Measurements from ENCODE around the gene BCL2L13.

The BCL2L13 gene

DNA sequence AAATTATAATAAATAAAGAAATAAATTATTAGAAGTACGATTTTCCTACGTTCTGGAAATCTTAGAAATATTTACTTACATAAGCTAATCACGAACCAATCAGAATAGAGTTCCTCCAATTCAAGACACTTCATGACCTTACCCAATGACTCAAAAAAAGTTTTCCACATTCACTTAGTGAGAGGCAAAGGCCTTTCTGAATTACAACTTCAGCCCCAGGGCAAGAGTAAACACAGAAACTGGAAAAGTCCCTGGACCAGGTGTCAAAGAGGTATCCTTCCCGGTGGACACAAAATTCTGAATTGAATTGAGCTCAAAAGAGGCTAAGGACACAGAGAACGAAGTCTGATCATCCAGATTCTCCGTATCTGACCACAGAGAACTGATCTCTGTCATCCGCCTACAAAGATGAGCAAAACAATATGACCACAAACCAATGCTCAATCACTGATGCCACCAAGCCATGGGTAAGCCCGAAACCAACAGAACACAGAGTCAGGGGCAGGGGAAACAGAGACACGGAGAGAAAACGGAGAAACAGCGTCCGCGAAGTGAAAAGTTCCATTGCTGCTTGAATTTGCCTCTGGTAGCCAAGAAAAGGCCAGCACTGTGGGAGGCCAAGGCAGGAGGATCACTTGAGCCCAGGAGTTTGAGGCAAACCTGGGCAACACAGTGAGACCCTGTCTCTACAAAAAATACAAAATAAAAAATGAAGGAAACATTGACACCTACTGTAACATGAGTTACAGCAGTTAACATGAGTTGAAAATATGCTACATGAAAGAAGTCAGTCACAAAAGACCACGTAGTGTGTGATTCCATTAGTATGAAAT is 128.9 kb downstream of the BCL2L13 start:
- Mint-ChIP-seq H3K9me3 (no peaks in the 10 kb centered on the region), H3K36me3 (ENCODE audit: insufficient read depth) (peaks cover 13% of the 10 kb centered on the region)
- peak in 1 of 2 donors; percentile 53 for DNase-seq (ENCODE audit: low spot score in 2 of 2)

DNA sequence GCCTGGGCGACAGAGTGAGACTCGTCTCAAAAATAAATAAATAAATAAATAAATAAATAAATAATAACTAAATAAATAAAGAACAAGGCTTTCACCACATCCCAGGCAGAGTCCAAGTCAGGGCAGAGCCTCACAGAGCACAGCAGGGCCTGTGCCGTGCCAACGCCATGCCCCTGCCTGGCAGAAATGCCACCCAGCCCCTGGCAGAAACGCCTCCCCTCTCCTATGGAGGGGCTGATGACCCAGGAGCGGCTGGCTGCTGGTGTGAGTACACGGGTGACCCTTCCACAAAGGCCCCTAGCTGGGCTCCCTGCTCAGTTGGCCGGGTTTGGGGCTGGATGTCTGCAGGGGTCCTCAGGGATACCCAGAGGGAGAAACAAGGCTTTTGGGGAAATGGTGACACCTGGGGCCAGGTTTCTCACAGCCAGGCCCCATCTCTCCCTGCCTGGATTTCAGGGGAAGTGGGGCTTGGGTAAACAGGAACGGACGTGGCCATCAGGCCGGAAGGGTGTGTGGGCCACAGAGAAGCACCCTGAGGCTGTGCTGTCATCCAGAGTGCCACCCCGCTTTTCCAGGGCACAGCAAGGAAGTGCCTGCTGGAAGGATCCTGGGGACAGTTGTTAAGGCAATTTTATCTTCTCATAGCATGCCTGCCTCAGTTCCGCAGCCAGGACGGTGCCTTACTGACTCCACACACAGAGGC is 130.6 kb downstream of the BCL2L13 start:
- no peaks in the 10 kb centered on the region for H3K9me3 Mint-ChIP-seq
- ATAC-seq (replicated peaks; ENCODE audit: extremely low read depth, poor library complexity, severe bottlenecking): no peak
- peaks cover 55% of the 10 kb centered on the region for H3K4me1 Mint-ChIP-seq
- peak overlapping the region; percentile 61 for H3K27ac Mint-ChIP-seq (ENCODE audit: low read depth)
- DNase-seq (ENCODE audit: low spot score in 2 of 2): no peak
- H3K4me3 Mint-ChIP-seq: peak overlapping the region; percentile 31
- H3K36me3 Mint-ChIP-seq (ENCODE audit: insufficient read depth): peaks cover 12% of the 10 kb centered on the region
- H3K27me3 Mint-ChIP-seq: no peaks in the 10 kb centered on the region

More for the DNA sequence above, 128.9 kb downstream of the BCL2L13 start:
- peak; percentile 94 for ATAC-seq (replicated peaks; ENCODE audit: extremely low read depth, poor library complexity, severe bottlenecking)
- Mint-ChIP-seq H3K27ac (ENCODE audit: low read depth) (peak overlapping the region; percentile 86), H3K27me3 (no peaks in the 10 kb centered on the region), H3K4me1 (peaks cover 46% of the 10 kb centered on the region), H3K4me3 (peak overlapping the region; percentile 73)

- Mint-ChIP-seq H3K9me3 (no peaks in the 10 kb centered on the region), H3K4me3 (peak overlapping the region; percentile 31), H3K4me1 (peaks cover 50% of the 10 kb centered on the region), H3K36me3 (ENCODE audit: insufficient read depth) (peaks cover 11% of the 10 kb centered on the region), H3K27me3 (no peaks in the 10 kb centered on the region), H3K27ac (ENCODE audit: low read depth) (peak overlapping the region; percentile 61)
- DNase-seq (ENCODE audit: low spot score in 2 of 2) (no peak), ATAC-seq (replicated peaks; ENCODE audit: extremely low read depth, poor library complexity, severe bottlenecking) (no peak)
Measured at GRCh38 chr22:17769716-17770082, 131.1 kb downstream of the BCL2L13 start.

- no peaks in the 10 kb centered on the region for H3K27me3 Mint-ChIP-seq
- H3K4me3 Mint-ChIP-seq: peak overlapping the region; percentile 31
- DNase-seq (ENCODE audit: low spot score in 2 of 2): no peak
- peaks cover 51% of the 10 kb centered on the region for H3K4me1 Mint-ChIP-seq
- H3K9me3 Mint-ChIP-seq: no peaks in the 10 kb centered on the region
- H3K27ac Mint-ChIP-seq (ENCODE audit: low read depth): peak overlapping the region; percentile 61
- peaks cover 11% of the 10 kb centered on the region for H3K36me3 Mint-ChIP-seq (ENCODE audit: insufficient read depth)
- no peak for ATAC-seq (replicated peaks; ENCODE audit: extremely low read depth, poor library complexity, severe bottlenecking)
Measured at GRCh38 chr22:17770180-17771077, 131.9 kb downstream of the BCL2L13 start.

GRCh38 chr22:17772249-17772957 is 133.8 kb downstream of the BCL2L13 start:
- DNase-seq (ENCODE audit: low spot score in 2 of 2) (no peak), ATAC-seq (replicated peaks; ENCODE audit: extremely low read depth, poor library complexity, severe bottlenecking) (no peak)
- H3K4me3 Mint-ChIP-seq: peak overlapping the region; percentile 89
- H3K27me3 Mint-ChIP-seq: no peaks in the 10 kb centered on the region
- no peaks in the 10 kb centered on the region for H3K9me3 Mint-ChIP-seq
- H3K36me3 Mint-ChIP-seq (ENCODE audit: insufficient read depth): peaks cover 21% of the 10 kb centered on the region
- peak overlapping the region; percentile 82 for H3K27ac Mint-ChIP-seq (ENCODE audit: low read depth)
- H3K4me1 Mint-ChIP-seq: peaks cover 64% of the 10 kb centered on the region

- DNase-seq (ENCODE audit: low spot score in 2 of 2) (no peak), ATAC-seq (replicated peaks; ENCODE audit: extremely low read depth, poor library complexity, severe bottlenecking) (no peak)
- Mint-ChIP-seq H3K4me1 (peaks cover 64% of the 10 kb centered on the region), H3K9me3 (no peaks in the 10 kb centered on the region), H3K27ac (ENCODE audit: low read depth) (peak overlapping the region; percentile 82), H3K36me3 (ENCODE audit: insufficient read depth) (peaks cover 22% of the 10 kb centered on the region), H3K27me3 (no peaks in the 10 kb centered on the region), H3K4me3 (peak overlapping the region; percentile 89)
Measured at GRCh38 chr22:17772958-17773605, 134.5 kb downstream of the BCL2L13 start.

DNA sequence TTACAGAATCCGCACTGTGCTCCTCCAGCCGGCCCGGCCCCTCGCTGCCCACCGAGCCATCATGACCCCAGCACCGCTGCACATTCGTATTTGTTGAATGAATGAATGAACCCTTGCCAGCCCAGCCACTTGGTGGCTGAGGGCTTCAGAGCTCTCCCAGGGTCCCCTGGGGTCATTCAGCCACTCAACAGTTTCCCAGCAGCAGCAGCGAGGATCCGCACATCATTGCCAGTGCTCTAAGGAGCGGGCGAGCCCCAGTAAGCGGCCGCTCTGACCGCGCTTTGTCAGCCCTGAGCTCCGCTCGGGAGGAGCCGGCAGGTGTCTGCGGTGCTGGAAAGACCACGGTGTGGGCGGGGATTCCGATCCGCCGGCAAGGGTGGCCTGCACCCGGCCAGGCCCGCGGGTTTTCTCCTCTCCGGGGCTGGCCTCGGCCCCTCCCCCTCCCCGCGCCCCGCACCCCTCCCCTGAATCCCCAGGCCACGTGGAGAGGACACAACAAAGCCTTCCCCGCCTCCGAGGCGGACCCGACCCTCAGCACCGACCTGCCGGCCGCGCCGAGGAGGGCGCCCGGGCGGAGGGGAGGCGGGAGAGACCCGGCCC is 135.1 kb downstream of the BCL2L13 start:
- Mint-ChIP-seq H3K4me1 (peaks cover 69% of the 10 kb centered on the region), H3K9me3 (no peaks in the 10 kb centered on the region), H3K4me3 (peak overlapping the region; percentile 89), H3K27me3 (no peaks in the 10 kb centered on the region), H3K27ac (ENCODE audit: low read depth) (peak overlapping the region; percentile 82), H3K36me3 (ENCODE audit: insufficient read depth) (peaks cover 22% of the 10 kb centered on the region)
- ATAC-seq (replicated peaks; ENCODE audit: extremely low read depth, poor library complexity, severe bottlenecking): peak; percentile 54
- peak; percentile 40 to 55 for DNase-seq (ENCODE audit: low spot score in 2 of 2)

DNA sequence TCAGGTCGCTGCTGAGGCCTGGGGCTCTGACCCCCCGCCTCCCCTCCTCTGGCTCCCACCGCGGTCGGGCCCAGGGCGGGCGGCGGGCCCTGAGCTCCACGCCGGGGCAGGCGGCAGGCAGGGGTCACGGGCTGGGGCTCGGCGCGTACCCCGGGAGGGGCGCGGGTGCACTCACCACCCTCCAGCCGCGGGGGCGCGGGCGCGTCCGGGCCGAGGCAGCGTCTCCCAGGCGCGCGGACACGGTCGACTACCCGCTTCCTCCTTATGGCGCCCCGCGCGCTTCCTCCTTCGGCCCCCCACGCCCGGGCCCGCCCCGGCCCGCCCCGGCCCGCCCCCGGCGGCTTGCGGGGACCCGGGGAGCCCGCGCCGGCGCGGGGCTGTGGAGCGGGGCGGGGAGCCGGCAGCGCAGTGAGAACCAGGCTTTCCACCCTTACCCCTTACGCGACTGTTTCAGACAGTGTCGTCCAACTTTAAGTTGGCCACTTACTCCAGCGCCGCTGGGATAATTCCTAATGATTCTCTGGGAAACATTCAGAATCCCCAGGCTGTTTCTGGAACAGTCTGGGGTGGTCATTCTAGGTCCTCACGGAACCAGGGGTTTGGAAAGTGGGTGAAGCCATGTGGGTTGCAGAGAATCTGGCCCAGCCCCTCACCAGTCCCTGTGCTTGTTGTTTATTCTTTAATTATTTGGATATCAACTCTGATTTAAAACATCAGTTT is 135.8 kb downstream of the BCL2L13 start, which contains the start of gene BID:
Gene BID (minus strand): TSS at position 264 of the 720 bp plus-strand sequence. CDS start 24,353 bp downstream, outside the sequence.
- Mint-ChIP-seq H3K9me3 (no peaks in the 10 kb centered on the region), H3K27me3 (no peaks in the 10 kb centered on the region), H3K4me3 (peak within 1 kb of the TSS; percentile 89), H3K27ac (ENCODE audit: low read depth) (peak within 1 kb of the TSS; percentile 98), H3K36me3 (ENCODE audit: insufficient read depth) (peaks cover 22% of the 10 kb centered on the region), H3K4me1 (peaks cover 73% of the 10 kb centered on the region)
- ATAC-seq (replicated peaks; ENCODE audit: extremely low read depth, poor library complexity, severe bottlenecking): peak; percentile 27
- DNase-seq (ENCODE audit: low spot score in 2 of 2): no peak

DNA sequence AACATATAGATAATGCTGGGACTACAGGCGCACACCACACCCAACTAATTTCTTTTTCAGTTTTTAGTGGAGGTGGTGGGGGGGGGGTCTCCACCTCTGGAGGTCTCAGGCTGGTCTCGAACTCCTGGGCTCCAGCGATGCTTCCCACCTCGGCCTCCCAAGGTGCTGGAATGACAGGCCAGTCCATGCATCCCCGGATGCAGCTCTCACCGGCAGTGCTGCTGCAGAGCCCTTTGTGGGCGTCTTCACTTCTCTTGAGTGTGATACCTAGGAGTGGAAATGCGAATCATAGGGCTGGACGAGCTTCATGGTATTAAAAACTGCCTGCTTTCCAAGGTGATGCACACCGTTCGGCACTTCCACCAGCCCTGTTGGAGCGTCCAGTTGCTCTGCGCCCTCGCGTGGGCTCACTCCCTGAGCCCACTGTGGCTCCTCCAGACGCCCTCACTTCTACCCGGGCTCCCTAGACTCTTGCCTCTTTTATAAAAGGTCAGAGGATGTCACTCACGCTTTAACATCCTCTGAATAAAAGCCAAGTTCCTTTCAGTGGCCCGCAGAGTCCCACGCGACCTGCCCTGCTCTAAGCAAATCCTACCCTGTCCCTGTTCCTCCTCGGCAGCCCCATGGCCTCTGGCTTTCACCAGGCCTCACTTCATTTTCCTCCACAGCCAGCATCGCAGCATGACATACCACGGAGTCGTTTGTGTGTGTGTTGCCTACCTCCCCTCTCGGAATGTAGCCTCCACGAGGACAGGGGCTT is 136.5 kb downstream of the BCL2L13 start:
- peak overlapping the region; percentile 98 for H3K27ac Mint-ChIP-seq (ENCODE audit: low read depth)
- DNase-seq (ENCODE audit: low spot score in 2 of 2): no peak
- H3K4me1 Mint-ChIP-seq: peaks cover 73% of the 10 kb centered on the region
- peaks cover 23% of the 10 kb centered on the region for H3K36me3 Mint-ChIP-seq (ENCODE audit: insufficient read depth)
- H3K4me3 Mint-ChIP-seq: peak overlapping the region; percentile 89
- no peaks in the 10 kb centered on the region for H3K9me3 Mint-ChIP-seq
- ATAC-seq (replicated peaks; ENCODE audit: extremely low read depth, poor library complexity, severe bottlenecking): no peak
- H3K27me3 Mint-ChIP-seq: no peaks in the 10 kb centered on the region

- H3K27me3 Mint-ChIP-seq: no peaks in the 10 kb centered on the region
- H3K9me3 Mint-ChIP-seq: no peaks in the 10 kb centered on the region
- no peak for ATAC-seq (replicated peaks; ENCODE audit: extremely low read depth, poor library complexity, severe bottlenecking)
- peaks cover 19% of the 10 kb centered on the region for H3K36me3 Mint-ChIP-seq (ENCODE audit: insufficient read depth)
- H3K4me3 Mint-ChIP-seq: peak overlapping the region; percentile 89
- H3K4me1 Mint-ChIP-seq: peaks cover 75% of the 10 kb centered on the region
- H3K27ac Mint-ChIP-seq (ENCODE audit: low read depth): peak overlapping the region; percentile 98
- no peak for DNase-seq (ENCODE audit: low spot score in 2 of 2)
Measured at GRCh38 chr22:17775781-17776465, 137.4 kb downstream of the BCL2L13 start.

Data from central memory CD8-positive, alpha-beta T cell (primary cell).